GM10847 (cell line): ENCODE measurements around the gene ITGB1.

Source experiments
- POLR2A ChIP-seq: IDR thresholded peaks from 2 replicates; pipeline ENCODE4 v1.6.1; 2011; ENCODE audit not compliant: insufficient read length; ENCODE audit errors: extremely low read depth

ITGB1 gene

DNA sequence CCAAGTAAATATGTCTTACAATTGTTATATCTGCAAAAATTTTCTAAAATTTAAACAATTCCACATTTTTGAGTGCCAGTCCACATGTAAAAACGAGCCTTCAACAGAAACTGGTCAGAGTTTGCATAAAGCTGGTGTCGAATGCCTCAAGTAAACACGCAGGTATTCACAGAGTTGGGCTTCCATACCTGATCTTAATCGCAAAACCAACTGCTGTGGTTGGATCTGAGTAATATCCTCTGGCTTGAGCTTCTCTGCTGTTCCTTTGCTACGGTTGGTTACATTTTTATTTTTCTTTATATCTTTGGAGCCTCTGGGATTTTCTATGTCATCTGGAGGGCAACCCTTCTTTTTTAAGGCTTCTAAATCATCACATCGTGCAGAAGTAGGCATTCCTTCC lies 28.4 kb downstream of the ITGB1 start:
- no peak for TF ChIP-seq POLR2A

DNA sequence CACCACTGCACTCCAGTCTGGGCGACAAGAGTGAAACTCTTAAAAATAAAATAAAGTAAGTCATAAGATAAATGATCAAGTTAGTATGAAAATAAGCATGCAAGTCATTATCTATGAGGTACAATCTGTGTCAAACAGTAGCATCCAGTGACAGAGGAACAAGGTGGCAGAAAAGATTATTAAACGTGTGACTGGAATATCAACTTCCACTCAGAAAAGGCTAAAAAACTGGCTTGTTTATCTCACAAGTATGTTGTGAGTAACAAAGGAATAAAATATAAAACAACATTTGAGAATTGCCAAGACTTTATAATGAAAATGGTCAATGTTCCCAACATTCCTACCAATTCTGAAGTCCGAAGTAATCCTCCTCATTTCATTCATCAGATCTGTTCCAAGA lies 30.3 kb downstream of the ITGB1 start:
- no peak for TF ChIP-seq POLR2A

DNA sequence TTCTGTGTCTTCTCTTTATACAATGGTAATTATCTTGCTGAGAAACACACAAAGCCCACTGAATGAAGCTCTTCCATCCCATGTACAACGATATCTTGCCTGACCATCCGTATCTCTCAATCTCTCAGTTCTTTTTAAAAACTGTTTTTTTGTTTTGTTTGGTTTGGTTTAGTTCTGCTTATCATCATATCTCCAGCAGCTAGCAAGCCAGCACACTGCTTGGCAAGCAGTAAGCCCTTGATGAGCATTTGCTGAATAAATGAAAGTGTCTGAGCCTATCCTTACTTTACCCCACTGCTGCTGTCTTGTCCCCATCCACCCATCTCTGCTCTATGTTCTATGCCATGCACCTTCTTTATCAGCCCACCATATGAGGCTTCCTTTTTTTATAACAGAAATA lies 34.2 kb downstream of the ITGB1 start:
- TF ChIP-seq POLR2A, result no peak

DNA sequence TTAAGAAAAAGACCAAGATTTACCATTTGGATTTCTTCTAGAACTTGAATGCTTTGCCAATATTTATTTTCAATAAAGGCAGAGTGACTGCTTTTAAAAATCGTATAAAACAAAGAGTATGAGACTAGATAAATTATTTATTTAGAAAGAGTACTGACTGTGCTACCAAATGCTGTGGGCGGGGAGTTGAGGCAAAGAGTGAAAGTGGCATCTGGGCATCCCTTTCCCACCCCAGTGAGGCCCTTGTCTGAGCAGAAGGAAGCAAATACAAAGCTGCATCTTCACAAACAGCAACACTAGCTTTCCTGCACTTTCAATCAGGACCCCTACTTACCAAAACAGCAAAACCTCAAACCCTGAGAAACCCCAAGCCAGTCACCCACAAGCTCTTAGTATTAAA lies 34.9 kb downstream of the ITGB1 start:
- TF ChIP-seq POLR2A, result no peak

DNA sequence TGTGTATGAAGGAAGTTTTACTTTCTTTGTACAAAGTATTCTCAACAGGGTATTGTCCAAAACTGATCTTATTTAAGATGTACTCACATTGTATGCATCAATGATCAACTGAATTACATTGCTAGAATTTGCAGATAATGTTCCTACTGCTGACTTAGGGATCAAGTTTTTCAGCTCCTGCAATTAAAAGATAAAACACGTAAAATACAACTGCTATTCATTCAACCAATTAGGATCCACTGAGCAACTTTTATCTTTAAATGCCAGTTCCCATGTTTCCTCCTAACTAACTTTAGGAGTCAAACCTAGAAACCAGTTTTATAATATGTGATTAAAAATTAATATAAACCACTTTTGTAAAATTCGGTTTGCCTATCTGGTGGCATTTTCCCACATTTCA lies 35.9 kb downstream of the ITGB1 start:
- no peak for TF ChIP-seq POLR2A

DNA sequence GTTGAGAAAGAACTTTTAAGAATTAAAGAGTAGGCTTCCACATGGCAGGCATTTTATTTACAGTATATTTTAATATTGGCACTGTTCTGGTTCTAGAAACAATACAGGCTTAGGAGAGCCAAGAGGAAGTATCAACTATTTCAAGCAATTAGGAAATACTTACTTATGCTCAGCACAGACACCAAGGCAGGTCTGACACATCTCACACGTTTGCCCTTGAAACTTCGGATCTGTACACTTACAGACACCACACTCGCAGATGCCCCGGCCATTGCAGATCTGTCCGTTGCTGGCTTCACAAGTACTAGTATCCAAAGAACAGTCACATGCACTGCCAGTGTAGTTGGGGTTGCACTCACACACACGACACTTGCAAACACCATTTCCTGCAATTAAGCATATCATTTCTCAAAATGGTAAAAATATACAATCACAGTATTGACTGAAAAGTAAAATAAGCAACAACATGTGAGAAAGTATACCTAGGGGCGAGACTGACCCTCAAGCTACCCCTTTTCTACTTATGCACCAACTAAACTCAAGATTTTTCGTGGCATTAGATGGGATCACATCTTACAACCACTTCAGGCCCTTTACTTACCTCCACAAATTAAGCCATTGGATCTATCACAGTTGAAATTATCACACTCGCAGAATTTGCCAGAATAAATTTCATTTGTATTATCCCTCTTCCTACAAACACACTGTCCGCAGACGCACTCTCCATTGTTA lies 46.6 kb downstream of the ITGB1 start:
- TF ChIP-seq POLR2A, result no peak

DNA sequence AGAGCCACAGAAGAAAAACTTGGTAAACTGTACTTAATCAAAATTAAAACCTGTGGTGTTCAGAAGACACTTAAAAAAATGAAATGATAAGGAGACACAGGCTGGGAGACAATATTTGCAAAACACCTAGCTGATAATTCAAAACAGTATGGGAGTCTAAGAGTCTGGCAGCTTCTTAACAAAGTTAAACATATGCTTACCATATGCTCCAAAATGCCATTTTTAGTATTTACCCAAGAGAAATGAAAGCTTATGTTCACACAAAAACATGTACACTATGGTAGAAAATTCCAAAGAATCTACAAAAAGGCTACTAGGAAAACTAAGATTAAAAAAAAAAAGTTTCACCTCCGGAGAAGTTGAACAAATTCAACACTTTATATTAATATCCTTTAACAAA lies 48.6 kb downstream of the ITGB1 start:
- no peak for TF ChIP-seq POLR2A

DNA sequence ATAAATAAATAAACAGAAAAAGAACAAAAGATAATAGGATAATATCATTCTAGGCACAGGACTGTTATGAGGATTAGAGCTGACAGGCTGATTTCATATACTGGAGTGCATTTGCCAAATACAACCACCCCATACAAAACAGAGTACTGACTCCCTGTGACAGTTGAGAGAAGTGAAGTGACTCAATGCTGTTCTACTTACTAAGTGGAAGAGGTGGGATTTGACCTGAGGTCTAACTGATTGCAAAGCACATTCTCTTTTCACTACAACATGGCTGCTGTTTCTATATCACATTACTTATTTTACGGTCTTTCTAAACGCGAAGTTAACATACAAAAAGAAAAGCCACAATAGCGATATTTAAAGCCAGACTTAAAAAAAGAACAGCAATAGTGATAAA lies 51.4 kb downstream of the ITGB1 start:
- no peak for TF ChIP-seq POLR2A

DNA sequence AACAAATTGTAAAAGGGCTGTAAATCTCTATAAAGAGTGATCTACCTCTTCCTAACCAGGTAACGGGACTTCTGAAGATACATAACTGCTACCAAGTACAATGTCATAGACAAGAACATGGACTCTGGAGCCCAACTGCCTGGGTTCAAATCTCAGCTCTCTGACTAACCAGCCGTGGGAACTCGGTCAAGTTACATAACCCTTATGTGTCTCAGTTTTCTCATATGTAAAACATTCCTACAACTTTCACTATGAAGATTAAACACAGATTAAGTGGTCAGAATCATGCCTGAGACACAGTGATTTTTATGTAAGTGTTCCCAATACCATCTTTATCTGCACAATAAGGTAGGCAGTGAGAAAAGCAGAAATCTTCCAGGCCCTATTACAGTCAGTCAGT lies 52.6 kb downstream of the ITGB1 start:
- no peak for TF ChIP-seq POLR2A

DNA sequence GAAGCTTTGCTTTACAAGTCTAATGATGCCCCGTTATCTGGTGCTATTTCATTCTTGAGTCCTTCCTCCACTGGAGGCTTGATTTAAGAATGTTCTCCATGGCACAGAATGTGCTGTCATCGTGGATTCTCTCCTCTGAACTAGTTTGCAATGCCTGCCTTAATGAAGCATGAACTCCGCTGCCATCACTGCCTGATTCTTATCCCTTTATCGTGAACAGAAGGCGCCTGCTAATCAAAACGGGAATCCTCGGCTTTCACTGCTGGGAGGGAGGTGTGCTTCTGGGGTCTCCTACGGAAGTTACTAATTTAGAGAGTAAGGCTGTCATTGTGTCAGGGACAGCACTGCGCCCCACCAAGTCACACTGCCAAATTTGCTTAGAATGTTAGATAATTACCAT lies 56.2 kb downstream of the ITGB1 start:
- no peak for TF ChIP-seq POLR2A

DNA sequence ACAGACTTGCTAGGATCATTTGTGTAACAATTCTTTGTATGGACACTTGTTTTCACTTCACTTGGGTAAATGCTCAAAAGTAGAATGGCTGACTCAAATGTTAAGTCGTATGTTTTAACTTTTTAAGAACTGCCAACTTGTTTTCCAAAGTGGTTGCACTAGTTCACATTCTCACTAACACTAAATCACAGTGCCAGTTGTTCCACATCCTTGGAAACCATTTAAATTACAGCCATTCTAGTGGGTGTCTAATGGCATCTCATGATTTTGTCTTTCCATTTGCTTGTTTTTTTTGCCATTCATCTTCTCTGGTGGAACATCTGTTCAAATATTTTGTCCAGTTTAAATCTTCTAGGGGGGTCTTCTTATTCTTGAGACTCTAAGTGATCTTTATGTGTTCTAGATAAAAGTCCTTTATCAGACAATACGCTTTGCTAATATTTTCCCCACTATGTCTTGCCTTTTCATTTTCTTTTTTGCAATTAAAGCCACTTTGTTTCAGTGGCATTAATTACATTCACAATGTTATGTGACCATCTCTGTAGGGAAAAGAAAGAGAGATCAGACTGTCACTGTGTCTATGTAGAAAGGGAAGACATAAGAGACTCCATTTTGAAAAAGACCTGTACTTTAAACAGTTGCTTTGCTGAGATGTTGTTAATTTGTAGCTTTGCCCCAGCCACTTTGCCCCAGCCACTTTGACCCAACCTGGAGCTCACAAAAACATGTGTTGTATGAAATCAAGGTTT lies 63.9 kb downstream of the ITGB1 start:
- TF ChIP-seq POLR2A, result no peak

DNA sequence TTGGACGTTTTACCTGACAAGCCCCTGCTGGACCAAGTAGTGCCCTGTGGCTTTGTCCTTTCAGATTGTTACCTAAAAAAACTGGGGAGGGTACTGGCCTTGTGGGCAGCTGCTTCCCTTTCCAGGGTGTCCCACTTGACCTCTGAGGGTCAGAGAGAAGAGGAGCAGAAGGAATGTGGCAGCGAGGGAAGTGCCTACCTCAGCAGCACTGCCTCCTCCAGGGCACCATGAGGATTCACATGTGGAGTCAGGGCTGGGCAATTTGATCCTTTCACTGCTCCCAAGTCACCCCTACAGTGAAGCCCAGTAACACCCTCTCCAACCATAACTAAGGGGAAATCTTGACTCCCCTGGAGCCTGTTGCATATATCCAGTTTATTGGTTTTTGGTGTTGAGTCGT lies 64.6 kb downstream of the ITGB1 start:
- no peak for TF ChIP-seq POLR2A

DNA sequence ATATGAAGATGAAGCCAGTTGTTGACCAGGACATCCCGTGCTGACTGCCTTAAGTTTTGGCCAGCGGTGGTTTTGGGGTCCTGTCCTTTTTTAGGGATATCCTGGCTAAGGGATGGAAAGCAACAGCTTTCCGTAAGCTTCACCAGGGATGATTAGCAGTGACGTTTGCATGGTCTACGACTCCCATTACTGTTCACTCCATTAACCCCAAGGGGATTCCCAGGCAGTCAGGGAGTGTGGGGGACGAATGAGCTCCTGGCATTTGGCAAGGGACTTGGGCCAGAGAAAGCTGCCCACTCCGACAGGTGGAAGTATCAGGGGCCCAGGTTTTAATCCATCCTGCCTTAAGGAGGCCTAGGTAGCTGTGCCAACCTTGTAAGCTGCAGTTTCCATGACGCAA lies 66.8 kb downstream of the ITGB1 start:
- TF ChIP-seq POLR2A, result no peak

DNA sequence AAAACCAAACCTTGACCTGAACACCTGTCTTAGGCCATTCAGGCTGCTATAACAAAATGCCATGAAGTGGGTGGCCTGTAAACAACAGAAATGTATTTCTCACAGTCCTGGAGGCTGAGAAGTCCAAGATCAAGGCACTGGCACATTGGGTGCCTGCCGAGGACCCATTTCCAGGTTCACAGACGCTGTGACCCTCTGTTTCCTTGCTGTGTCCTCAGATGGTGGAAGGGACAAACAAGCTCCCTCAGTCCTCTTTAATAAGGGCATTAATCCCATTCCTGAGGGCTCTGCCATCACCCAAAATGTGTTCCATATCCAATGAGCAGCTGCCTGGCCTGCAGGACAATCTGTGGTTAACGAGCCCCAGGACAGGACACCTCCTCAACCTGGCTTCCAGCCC lies 67.6 kb downstream of the ITGB1 start:
- no peak for TF ChIP-seq POLR2A

DNA sequence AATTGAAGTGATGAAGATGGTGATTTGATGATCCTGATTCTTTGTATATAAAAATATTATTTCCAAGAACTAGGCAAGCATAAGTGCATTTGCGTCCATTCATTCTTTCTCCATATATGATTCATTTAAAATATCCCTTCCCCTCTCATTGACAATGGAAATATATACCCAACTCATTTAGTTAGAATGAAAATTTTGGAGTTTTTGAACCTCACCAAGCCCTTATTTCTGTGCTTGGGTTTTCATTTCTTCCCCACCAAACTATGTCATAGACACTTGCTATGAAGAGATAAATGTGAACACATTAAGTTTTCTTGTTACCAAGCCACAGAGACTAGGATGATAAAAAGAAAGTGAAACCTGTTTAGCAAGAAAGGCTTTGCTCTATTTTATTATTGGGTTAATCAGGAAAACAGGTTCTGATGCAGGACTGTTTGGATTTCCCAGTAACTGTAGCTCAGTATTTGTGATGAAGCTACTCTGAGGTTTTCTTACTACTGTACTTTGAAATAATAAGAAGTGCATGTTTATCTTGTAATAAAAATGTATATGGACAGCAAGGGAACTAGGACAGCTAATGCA lies 68.3 kb downstream of the ITGB1 start:
- no peak for TF ChIP-seq POLR2A

DNA sequence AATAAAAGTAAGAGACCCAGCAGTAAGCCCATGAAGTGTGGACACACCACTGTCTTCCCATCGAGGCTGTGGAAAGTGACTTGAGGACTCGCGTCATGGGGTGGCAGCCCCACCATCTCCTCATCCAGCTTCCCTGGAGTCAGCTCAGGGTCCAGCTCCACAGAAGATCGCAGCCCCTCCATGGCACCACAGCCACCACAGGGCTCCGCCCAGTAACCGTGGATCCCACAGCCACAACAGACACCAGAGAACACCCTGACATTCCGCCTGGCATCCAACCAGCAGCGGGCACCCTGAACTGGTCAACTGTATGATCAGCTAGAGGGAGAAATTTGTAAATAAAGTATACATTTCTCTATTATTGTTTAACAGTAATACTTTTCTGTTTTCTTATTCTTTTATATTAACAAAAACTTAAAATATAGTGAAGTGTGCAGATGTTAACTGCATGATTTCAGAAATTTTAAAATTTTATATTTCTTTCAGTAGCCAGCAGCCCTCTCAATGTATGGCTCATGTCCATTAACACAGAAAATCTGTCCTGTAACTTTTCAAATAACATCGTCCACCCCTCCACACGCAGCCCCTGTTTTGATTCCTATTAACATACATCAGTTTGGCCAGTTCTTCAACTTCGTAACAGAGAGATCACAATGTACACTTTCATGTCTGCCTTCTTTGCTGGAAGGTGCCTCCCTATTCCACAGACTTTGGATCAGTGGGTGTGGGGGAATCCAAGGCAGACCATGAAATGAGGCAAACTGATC lies 69.7 kb downstream of the ITGB1 start:
- no peak for TF ChIP-seq POLR2A
